ENCODE data around the gene SCGB1D4.

DNA sequence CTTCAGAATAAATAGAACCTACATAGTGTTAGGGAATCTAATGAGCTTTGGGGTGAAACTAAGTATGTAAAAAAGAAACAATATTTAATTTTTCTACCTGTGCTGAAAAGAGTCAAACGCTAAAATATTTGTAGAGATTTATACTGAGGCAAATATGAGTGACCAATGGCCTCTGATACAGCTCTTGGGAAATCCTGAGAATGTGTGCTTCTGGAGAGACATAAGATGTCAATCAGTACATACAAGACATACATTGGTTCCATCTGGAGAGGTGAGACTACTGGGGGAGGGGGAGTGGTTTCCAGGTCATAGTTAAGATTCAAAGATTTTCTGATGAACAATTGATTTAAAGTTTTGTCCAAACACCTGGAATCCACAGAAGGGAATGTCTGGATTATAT, 39.3 kb upstream of the SCGB1D4 start:
- TF ChIP-seq POLR2A (IDR thresholded peaks at IDR 0.05; ENCODE audit: low read depth, low read length) (no peak), TAF1 (IDR thresholded peaks at IDR 0.05; ENCODE audit: low read depth, low read length) (no peak), POLR2AphosphoS5 (IDR thresholded peaks at IDR 0.05; ENCODE audit: low read depth, low read length) (no peak), SPI1 (IDR thresholded peaks at IDR 0.05; ENCODE audit: low read depth, low read length) (no peak), PAX5 (IDR thresholded peaks at IDR 0.05; ENCODE audit: insufficient read depth, low read length, severe bottlenecking) (no peak)

Data from GM12891 (cell line).